HL-60 (cell line): ENCODE data around the gene TOX2.
A peak's percentile ranks its signal among the peaks of the same experiment; 100 is the strongest.

ENCODE experiments used
- DNase-seq, 2 experiments: peaks; one replicate each; pipeline ENCODE4 v3.0.0-alpha.2; 2010 to 2020; ENCODE audit warnings: low read depth in 1 of 2, low spot score in 1 of 2
- H3K27ac ChIP-seq: fragments of 250-450 bp; sonication (Bioruptor Pico); replicated peaks from 2 replicates; pipeline ENCODE4 v1.5.1; 2020; ENCODE audit warnings: mild to moderate bottlenecking, moderate library complexity
- H3K27me3 ChIP-seq: fragments of 250-450 bp; sonication (Bioruptor Pico); 2 replicates; pipeline ENCODE4 v1.5.1; 2021; ENCODE audit warnings: mild to moderate bottlenecking, moderate library complexity; ENCODE audit not compliant: insufficient read depth, poor library complexity, severe bottlenecking
- H3K4me3 ChIP-seq: replicated peaks from 2 replicates; pipeline ENCODE4 v1.5.1; 2011; ENCODE audit warnings: mild to moderate bottlenecking, control low read depth, low read length; ENCODE audit not compliant: insufficient read depth
- GABPA ChIP-seq: IDR thresholded peaks from 2 replicates; pipeline ENCODE4 v1.6.1; 2012; ENCODE audit warnings: low read depth
- POLR2AphosphoS5 ChIP-seq: IDR thresholded peaks from 2 replicates; pipeline ENCODE4 v1.6.1; 2012; ENCODE audit warnings: low read depth
- SPI1 ChIP-seq: IDR thresholded peaks from 2 replicates; pipeline ENCODE4 v1.6.1; 2012; ENCODE audit warnings: low read depth, mild to moderate bottlenecking, borderline replicate concordance
- TF ChIP-seq, protein P1 (sequence below): IDR thresholded peaks from 2 replicates; pipeline ENCODE4 v1.6.1; 2012; ENCODE audit warnings: low read depth; ENCODE audit not compliant: insufficient replicate concordance
- TF ChIP-seq, protein P2 (sequence below): IDR thresholded peaks from one replicate; pipeline ENCODE4 v1.5.1; 2011; ENCODE audit warnings: low read length, control low read depth, inconsistent platforms; ENCODE audit not compliant: insufficient read depth

The TOX2 gene

GRCh38 chr20:43938017-43938655 is 23.5 kb downstream of the TOX2 start:
- TF ChIP-seq, protein P1, sequence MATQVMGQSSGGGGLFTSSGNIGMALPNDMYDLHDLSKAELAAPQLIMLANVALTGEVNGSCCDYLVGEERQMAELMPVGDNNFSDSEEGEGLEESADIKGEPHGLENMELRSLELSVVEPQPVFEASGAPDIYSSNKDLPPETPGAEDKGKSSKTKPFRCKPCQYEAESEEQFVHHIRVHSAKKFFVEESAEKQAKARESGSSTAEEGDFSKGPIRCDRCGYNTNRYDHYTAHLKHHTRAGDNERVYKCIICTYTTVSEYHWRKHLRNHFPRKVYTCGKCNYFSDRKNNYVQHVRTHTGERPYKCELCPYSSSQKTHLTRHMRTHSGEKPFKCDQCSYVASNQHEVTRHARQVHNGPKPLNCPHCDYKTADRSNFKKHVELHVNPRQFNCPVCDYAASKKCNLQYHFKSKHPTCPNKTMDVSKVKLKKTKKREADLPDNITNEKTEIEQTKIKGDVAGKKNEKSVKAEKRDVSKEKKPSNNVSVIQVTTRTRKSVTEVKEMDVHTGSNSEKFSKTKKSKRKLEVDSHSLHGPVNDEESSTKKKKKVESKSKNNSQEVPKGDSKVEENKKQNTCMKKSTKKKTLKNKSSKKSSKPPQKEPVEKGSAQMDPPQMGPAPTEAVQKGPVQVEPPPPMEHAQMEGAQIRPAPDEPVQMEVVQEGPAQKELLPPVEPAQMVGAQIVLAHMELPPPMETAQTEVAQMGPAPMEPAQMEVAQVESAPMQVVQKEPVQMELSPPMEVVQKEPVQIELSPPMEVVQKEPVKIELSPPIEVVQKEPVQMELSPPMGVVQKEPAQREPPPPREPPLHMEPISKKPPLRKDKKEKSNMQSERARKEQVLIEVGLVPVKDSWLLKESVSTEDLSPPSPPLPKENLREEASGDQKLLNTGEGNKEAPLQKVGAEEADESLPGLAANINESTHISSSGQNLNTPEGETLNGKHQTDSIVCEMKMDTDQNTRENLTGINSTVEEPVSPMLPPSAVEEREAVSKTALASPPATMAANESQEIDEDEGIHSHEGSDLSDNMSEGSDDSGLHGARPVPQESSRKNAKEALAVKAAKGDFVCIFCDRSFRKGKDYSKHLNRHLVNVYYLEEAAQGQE, result no peak
- TF ChIP-seq SPI1, result no peak
- TF ChIP-seq GABPA, result no peak
- TF ChIP-seq, protein P2, sequence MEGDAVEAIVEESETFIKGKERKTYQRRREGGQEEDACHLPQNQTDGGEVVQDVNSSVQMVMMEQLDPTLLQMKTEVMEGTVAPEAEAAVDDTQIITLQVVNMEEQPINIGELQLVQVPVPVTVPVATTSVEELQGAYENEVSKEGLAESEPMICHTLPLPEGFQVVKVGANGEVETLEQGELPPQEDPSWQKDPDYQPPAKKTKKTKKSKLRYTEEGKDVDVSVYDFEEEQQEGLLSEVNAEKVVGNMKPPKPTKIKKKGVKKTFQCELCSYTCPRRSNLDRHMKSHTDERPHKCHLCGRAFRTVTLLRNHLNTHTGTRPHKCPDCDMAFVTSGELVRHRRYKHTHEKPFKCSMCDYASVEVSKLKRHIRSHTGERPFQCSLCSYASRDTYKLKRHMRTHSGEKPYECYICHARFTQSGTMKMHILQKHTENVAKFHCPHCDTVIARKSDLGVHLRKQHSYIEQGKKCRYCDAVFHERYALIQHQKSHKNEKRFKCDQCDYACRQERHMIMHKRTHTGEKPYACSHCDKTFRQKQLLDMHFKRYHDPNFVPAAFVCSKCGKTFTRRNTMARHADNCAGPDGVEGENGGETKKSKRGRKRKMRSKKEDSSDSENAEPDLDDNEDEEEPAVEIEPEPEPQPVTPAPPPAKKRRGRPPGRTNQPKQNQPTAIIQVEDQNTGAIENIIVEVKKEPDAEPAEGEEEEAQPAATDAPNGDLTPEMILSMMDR, result no peak
- no peak for TF ChIP-seq POLR2AphosphoS5
- no peak for DNase-seq
- Histone ChIP-seq H3K4me3 (no peak overlapping the region), H3K27ac (no peak overlapping the region), H3K27me3 (no peaks in the 10 kb centered on the region)

- TF ChIP-seq POLR2AphosphoS5, result peak; percentile 49
- TF ChIP-seq SPI1, result no peak
- 0 out of 2 replicates have a peak, but pooled peaks have one; percentile 25 for TF ChIP-seq GABPA
- Histone ChIP-seq H3K4me3 (no peak overlapping the region), H3K27me3 (no peaks in the 10 kb centered on the region), H3K27ac (peak overlapping the region; percentile 15)
- peak; percentile 94 to 98 for DNase-seq
Measured at GRCh38 chr20:43938932-43939761, 24.5 kb downstream of the TOX2 start.

DNA sequence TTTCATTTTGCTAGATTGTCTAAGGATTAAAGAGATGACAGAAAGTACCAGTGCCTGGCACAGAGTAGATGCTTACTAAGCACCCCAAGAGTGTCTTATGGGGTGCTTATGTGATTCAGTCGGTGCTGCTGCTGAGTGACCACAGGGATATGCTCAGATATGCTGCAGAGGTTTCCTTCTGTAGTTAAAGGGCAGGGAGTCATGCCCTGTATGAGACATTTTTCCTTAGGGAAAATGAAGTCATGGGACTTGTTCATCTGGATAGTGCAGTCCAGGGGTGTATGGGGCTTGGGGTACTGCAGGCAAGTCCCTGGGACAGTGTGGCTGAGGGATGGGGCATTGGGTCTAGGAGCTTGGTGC is 25.1 kb downstream of the TOX2 start:
- Histone ChIP-seq H3K27me3 (no peaks in the 10 kb centered on the region), H3K27ac (peak overlapping the region; percentile 15), H3K4me3 (no peak overlapping the region)
- TF ChIP-seq SPI1 (no peak), GABPA (no peak), POLR2AphosphoS5 (no peak)
- TF ChIP-seq, protein P2, result no peak
- TF ChIP-seq, protein P1, result no peak
- no peak for DNase-seq

DNA sequence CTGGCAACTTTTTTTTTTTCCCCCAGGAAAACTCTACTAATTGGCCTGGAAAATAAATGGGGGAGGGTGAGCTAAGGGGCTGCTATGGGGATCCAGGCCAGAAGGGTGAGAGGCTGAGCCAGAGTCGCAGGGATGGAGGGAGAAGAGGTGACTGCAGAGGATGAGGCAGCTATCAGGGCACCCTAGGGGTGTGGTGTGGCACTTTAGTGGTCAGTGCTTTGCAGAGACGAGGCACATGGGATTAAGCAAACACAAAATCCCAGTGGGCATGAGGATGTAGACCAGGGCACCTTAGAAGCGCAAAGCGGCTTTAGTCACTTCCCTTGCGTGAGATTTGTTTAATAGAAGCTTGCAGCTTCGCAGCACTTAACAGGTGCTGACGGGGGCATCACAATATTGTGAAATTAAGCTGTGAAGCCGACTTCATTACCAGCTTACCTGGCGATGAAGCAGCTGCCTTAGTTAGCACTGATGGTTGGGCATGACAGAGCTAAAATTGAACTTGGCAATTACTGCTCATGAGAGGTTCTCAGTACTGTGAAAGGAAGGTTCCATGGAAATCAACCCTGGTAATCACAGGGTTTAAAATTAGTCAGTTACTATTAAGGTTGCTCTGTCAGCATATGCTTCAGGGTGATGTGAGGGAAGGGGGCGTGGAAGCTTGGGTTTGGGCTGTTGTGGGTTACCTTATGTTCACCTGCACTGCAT is 26.0 kb downstream of the TOX2 start:
- Histone ChIP-seq H3K27ac (peak overlapping the region; percentile 95), H3K4me3 (no peak overlapping the region), H3K27me3 (no peaks in the 10 kb centered on the region)
- DNase-seq, result no peak
- no peak for TF ChIP-seq POLR2AphosphoS5
- TF ChIP-seq SPI1, result no peak
- TF ChIP-seq GABPA, result no peak
- TF ChIP-seq, protein P2, result no peak
- TF ChIP-seq, protein P1, result no peak
